WI38 (cell line): ENCODE data around the gene DNAH8.
A peak's percentile ranks its signal among the peaks of the same experiment; 100 is the strongest.

Experiments used
- H3K4me3 ChIP-seq: 2 replicates; pipeline ENCODE4 v1.5.1; 2011; ENCODE audit warnings: low read depth, mild to moderate bottlenecking, control low read depth, low read length
- TF ChIP-seq, protein P1 (sequence below): IDR thresholded peaks from 2 replicates; pipeline ENCODE4 v1.5.1; 2012; ENCODE audit warnings: low read depth, mild to moderate bottlenecking, control low read depth, low read length

Gene DNAH8

DNA sequence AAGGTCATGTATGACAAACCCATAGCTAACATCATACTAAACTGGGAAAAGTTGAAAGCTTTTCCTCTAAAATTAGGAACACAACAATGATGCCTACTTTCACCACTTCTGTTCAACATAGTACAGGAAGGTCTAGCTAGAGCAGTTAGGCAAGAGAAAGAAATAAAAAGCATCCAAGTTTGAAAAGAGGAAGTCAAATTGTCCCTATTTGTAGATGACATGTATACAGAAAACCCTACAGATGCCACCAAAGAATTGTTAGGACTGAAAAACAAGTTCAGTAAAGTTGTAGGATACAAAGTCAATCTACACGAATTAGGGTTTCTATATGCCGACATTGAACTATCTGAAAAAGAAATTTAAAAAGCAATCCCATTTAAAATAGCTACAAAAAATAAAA is 244.0 kb downstream of the DNAH8 start:
- TF ChIP-seq, protein P1, sequence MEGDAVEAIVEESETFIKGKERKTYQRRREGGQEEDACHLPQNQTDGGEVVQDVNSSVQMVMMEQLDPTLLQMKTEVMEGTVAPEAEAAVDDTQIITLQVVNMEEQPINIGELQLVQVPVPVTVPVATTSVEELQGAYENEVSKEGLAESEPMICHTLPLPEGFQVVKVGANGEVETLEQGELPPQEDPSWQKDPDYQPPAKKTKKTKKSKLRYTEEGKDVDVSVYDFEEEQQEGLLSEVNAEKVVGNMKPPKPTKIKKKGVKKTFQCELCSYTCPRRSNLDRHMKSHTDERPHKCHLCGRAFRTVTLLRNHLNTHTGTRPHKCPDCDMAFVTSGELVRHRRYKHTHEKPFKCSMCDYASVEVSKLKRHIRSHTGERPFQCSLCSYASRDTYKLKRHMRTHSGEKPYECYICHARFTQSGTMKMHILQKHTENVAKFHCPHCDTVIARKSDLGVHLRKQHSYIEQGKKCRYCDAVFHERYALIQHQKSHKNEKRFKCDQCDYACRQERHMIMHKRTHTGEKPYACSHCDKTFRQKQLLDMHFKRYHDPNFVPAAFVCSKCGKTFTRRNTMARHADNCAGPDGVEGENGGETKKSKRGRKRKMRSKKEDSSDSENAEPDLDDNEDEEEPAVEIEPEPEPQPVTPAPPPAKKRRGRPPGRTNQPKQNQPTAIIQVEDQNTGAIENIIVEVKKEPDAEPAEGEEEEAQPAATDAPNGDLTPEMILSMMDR, result no peak
- H3K4me3 ChIP-seq, result no peak overlapping the region

DNA sequence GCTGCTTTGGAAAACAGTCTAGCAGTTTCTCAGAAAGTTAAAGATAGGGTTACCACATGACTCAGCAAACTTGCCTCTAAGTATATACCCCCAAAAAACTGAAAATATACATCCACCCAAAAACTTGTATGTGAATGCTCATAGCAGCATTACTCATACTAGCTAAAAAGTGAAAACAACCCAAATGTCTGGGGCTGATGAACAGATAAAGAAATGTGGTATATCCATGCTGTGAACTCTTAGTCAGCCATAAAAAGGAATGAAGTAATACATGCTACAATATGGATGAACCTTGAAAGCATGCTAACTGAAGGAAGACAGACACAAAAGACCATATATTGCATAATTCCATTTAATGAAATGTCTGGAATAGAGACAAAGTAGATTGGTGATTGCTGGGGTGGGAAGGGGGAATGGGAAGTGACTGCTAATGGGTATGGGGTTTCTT is 253.6 kb downstream of the DNAH8 start:
- TF ChIP-seq, protein P1, result no peak
- no peak overlapping the region for H3K4me3 ChIP-seq

DNA sequence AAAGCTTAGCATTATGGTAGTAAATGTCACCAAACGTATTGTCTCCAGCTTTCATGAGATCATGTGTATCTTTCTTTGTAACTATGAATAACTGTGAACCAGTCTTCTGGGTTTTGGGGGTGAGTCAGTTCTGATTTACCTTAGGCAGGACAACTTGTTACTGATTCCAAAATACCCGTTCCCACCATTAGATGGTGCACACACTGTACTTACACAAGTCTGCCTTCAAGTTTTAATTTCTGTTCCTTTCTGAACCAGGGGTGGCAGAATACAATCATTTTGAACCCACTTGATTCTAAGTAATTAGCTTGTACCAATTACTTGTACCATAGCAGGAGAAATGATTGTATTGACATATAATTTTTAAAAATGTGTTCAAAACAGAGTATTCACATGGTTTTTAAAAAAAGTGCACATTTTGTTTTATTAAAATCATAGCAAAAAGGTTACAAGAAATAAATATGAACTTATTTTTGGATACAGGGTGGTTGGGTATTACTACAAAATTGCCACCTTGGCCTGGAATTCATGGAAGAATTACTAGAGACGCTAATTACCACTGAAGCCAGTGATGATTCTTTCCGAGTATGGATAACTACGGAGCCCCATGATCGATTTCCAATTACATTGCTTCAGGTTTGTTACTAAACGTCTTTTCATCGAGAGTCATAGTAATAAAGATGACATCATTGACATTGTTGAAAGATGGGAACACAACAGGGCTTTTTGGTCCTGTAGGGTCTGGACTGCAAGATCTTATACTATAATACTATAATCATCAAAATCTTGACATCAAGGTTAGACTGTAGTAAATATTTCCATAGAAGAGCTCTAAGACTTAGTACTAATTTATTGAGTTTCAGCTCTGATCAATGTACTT is 258.3 kb downstream of the DNAH8 start:
- TF ChIP-seq, protein P1, result 0 out of 2 replicates have a peak, but pooled peaks have one; percentile 31
- no peak overlapping the region for H3K4me3 ChIP-seq

DNA sequence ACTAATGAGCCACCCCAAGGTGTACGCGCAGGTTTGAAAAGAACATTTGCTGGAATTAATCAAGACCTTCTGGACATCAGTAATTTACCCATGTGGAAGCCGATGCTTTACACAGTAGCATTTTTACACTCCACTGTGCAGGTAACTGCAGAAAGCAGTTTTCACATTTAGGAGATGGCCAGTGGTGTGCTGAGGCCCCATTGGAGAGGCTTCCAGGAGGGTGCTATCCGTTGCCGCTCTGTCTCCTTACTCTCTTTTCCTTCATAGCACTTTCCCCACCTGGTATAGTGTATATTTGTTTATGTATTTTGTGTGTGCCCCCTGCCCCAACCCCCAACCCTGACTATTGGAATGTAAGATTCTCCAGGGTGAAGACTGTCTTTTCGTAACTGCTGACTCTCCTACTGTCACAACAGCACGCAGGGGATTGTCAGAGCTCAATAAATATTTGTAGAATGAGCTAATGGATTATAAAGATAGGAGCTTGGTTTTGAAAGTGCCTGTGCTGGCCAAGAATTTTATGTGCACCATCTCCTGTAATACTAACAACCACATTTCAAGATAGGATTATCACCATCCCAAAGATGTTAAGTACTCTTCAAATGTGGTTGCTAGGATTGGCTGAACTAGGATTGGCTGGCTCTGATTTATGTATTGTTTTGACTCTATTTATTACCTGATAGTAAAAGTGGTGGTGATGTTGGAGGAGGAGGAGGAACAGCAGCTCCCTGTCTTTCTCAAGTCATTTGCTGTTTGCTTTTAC is 259.5 kb downstream of the DNAH8 start:
- TF ChIP-seq, protein P1, result no peak

DNA sequence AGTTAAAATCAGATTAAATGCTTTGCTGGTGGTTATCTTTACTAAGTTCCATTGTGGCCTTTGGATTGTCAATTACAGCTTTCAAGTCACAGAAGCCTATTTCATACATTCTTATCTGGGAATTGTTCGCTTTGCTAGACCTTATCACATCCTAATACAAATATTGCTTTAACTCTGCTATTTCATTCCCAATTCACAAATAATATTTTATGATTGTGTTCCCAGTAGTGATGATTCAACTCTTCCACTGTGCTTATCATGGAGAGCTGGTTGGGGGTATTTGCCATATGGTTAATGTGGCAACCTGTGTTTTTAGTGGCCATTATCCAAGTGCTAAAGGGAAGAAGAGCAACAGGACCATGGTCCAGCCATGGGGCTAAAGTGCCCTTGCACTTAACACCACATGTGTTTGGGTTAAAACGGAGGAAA is 260.5 kb downstream of the DNAH8 start:
- TF ChIP-seq, protein P1, result no peak

More for the DNA sequence above, 259.5 kb downstream of the DNAH8 start:
- no peak overlapping the region for H3K4me3 ChIP-seq

DNA sequence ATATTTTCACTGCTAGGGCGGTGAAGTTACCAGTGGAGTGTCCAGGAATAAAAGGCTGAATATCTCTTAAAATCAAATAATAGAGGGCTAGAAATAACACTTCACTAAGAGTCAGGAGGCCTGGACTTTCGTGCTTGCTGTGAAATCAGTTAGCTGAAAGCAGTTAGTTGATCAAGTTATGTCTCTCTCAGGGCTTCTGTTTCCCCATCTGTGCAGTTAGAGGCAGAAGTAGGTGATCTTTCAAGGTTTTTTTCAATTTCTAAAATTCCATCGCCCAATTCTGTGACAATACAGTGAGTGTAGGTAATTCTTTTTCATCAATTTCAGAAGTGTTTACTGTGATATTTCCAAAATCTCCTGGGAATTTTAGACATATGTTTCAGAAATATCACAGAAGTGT is 260.9 kb downstream of the DNAH8 start:
- TF ChIP-seq, protein P1, result no peak
- no peak overlapping the region for H3K4me3 ChIP-seq

More for the DNA sequence above, 260.5 kb downstream of the DNAH8 start:
- no peak overlapping the region for H3K4me3 ChIP-seq
